Prostate gland (tissue), 2 donors: ENCODE data around the gene TBC1D2.

Experiments
- POLR2AphosphoS5 ChIP-seq: sonication (generic); formaldehyde crosslinking; IDR thresholded peaks from one replicate; pipeline ENCODE4 v1.6.1; 2017; ENCODE audit warnings: antibody characterized with exemption
- TF ChIP-seq, protein P1 (sequence below), 4 experiments: fragments of 200-600 bp in 2 of 4; fragments of 450-650 bp in 2 of 4; sonication (generic) in 2 of 4; IDR thresholded peaks; 1 replicate in 3 of 4; 2 replicates in 1 of 4; pipeline ENCODE4 v1.5.1; 2016 to 2019; ENCODE audit warnings: antibody characterized with exemption in 4 of 4, mild to moderate bottlenecking in 2 of 4, moderate library complexity in 2 of 4

DNA sequence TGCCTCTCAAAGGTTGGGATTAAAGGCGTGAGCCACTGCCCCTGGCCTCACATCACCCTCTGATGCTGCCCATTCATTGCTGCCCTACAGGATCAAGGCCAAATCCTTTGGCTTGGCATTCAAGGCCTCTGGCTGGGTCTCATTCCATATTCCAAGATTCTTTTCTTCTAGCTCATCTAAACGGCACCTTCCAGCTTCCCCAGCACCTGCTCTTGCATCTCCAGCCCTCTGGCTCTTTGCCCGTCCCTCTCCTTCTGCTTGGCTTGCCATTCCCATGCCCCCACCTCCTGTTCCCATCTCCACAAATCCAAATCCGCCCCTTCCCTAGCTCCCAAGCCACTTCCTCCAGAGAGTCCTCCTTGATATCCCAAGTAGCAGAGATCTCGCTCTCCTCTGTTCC, 96.1 kb downstream of the TBC1D2 start:
- no peak for TF ChIP-seq POLR2AphosphoS5
- TF ChIP-seq, protein P1, sequence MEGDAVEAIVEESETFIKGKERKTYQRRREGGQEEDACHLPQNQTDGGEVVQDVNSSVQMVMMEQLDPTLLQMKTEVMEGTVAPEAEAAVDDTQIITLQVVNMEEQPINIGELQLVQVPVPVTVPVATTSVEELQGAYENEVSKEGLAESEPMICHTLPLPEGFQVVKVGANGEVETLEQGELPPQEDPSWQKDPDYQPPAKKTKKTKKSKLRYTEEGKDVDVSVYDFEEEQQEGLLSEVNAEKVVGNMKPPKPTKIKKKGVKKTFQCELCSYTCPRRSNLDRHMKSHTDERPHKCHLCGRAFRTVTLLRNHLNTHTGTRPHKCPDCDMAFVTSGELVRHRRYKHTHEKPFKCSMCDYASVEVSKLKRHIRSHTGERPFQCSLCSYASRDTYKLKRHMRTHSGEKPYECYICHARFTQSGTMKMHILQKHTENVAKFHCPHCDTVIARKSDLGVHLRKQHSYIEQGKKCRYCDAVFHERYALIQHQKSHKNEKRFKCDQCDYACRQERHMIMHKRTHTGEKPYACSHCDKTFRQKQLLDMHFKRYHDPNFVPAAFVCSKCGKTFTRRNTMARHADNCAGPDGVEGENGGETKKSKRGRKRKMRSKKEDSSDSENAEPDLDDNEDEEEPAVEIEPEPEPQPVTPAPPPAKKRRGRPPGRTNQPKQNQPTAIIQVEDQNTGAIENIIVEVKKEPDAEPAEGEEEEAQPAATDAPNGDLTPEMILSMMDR (IDR thresholded peaks at IDR 0.05), result no peak
